Testis (tissue), 2 donors: ENCODE measurements around the gene HIPK4.
A peak's percentile ranks its signal among the peaks of the same experiment; 100 is the strongest.

Experiments used
- CTCF ChIP-seq, 3 experiments: fragments of 450-650 bp in 2 of 3; fragments of 200-600 bp in 1 of 3; sonication (generic) in 1 of 3; IDR thresholded peaks; one replicate each; pipeline ENCODE4 v1.5.1; 2016 to 2019; ENCODE audit warnings: antibody characterized with exemption in 3 of 3, mild to moderate bottlenecking in 2 of 3, moderate library complexity in 1 of 3
- POLR2A ChIP-seq: fragments of 450-650 bp; IDR thresholded peaks from one replicate; pipeline ENCODE4 v1.6.1; 2017; ENCODE audit warnings: antibody characterized with exemption, mild to moderate bottlenecking, moderate library complexity

DNA sequence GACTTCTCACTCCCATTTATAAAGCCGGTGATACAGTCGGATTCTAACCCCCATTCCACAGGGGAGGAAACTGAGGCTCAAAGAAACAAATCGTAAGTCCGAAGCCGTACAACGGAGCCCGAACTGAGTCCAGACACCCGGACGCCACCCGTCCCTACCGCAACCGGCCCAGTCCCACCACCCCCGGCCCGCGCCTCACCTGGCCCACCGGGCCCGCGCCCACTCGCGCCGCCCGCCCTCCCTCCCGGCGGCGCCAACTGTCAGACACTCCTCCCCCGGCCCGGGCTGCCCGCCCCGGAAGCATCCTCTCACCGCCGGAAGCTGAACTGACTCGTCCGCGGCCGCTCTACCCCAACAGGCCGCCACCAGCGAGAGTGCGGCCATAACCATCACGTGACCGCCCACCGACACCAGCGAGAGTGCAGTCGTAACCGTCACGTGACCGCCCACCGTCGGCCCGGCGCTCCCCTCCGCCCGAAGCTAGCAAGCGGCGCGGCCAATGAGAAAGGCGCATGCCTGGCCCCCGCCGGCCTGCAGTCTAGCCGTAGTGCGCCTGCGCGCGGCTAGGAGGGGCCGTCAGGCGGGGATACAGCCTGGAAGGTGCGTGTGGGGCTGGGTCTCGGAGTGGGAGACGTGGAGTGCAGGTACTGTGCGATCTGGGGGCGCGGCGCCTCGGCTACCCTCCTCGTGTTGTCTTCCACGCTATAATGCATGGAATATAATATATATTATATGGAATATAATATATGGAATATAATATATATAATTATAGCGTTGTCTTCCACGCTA lies 41.7 kb downstream of the HIPK4 start, which contains the start of the genes C19orf47 and PLD3:
- TF ChIP-seq POLR2A (peak; percentile 18), CTCF (IDR thresholded peaks at IDR 0.05) (peak in 2 of 3 experiments; percentile 12 to 44)
